ENCODE results near the gene NPM1.
A peak's percentile ranks its signal among the peaks of the same experiment; 100 is the strongest.

Gene NPM1

DNA sequence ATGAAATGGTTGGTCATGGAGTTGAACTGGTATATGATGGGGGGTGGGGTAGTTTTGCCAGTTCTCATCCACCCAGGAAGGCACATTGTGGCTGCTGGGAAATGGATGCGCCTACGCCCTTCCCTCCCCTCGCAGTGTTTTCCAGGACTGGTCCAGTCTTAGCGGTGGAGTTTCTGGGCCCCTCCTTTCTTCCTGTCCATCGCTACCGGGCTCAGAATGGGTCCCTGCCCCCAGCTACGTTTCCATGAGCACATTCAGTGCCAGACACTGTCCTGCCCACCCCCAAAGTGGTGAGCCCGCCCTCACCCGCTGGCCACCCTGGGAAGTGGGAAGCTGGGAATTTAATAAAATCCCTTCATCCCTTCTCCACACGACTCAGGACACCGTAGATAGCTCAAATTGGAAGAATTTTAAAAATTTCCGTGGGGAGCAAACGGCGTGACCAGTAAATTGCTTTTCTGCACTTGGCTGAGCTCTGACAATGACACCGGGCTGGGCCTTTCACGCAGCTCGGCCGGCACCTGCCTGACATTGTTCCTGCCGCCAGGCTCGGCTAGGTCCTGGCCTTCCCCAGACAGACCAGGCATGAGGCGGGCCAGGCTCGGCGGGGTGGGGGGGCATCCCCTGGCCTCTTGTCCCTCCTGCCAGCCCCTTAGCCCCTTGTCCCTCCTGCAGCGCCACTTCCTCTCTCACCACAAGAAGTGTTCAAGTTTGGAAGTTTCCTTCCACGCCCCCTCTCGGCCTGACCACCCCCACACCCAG is 35.4 kb downstream of the NPM1 start:
- TF ChIP-seq Cebpa-rat (IDR thresholded peaks at IDR 0.05) = no peak
- Histone ChIP-seq H3K27me3 (peaks cover 39 to 48% (median 47%) of the 10 kb centered on the region in 11 experiments), H3K4me1 (peaks cover 20 to 37% (median 32%) of the 10 kb centered on the region in 10 experiments), H3K36me3 (no peaks in the 10 kb centered on the region), H4K20me1 (peaks cover 10 to 62% (median 48%) of the 10 kb centered on the region in 11 experiments; a peak in 21 of 22 replicates), H3K27ac (no peak overlapping the region), H3K4me3 (no peak overlapping the region), H3K4me2 (peak overlapping the region in 7 of 11 experiments; percentile 4 to 46 (median 38); a peak in 7 of 22 replicates), H3K9ac (no peak overlapping the region), H3K9me3 (replicated peaks in 1 of 11) (no peaks in the 10 kb centered on the region)

DNA sequence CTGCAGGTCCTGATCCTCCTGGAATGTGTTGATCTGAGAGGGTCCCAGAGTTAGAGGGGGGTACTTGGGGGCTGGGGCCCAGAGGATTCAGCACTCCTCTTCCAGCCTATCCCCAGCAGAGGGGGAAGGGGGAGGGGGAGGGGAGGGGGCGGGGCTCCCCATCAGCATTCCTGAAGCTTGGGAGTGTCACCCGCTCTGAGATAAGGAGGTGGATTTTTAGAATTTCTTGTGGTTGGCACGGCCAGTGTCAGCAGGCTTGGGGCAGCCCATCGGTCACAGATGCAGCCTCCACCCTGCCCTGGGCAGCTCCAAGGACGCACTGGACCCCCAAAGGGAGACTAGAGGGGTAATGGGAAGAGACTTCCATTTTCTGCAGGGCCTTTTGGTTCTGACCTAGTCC is 37.1 kb downstream of the NPM1 start:
- Histone ChIP-seq H3K27ac (no peak overlapping the region), H3K9me3 (replicated peaks in 1 of 11) (no peaks in the 10 kb centered on the region), H3K4me2 (no peak overlapping the region), H4K20me1 (peaks cover 0 to 48% (median 34%) of the 10 kb centered on the region in 11 experiments; a peak in 19 of 22 replicates), H3K4me1 (peaks cover 9 to 25% (median 20%) of the 10 kb centered on the region in 10 experiments; a peak in 19 of 20 replicates), H3K36me3 (no peaks in the 10 kb centered on the region), H3K27me3 (peaks cover 37 to 46% (median 42%) of the 10 kb centered on the region in 11 experiments), H3K9ac (no peak overlapping the region), H3K4me3 (no peak overlapping the region)
- TF ChIP-seq Cebpa-rat (IDR thresholded peaks at IDR 0.05) = no peak

DNA sequence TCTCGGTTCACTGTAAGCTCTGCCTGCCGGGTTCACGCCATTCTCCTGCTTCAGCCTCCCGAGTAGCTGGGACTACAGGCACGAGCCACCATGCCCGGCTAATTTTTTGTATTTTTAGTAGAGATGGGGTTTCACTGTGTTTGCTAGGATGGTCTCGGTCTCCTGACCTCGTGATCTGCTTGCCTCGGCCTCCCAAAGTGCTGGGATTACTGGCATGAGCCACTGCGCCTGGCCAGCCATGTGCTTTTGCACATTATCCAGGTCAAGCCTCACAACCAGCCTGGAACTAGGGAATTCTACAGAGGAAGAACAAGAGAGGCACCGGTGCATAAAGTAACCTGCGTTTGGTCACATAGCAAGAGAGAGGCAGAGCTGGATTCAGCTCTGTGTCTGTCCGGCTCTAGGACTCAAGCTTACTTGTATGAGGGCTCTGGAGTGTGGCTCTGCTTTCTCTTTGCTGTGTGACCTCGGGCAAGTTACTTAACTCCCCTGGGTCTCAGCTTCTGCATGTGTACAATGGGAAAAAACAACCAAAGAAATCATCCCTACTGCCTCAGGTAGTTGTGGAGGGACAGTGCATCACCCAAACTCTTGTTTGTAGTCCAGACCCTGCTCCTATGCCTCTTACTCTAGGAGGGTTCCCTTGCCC is 38.1 kb downstream of the NPM1 start:
- no peak for TF ChIP-seq Cebpa-rat (IDR thresholded peaks at IDR 0.05)
- H3K27ac ChIP-seq = no peak overlapping the region
- H3K36me3 ChIP-seq = no peaks in the 10 kb centered on the region
- H3K9me3 ChIP-seq (replicated peaks in 1 of 11) = no peaks in the 10 kb centered on the region
- no peak overlapping the region for H3K4me2 ChIP-seq
- no peak overlapping the region for H3K4me3 ChIP-seq
- peaks cover 0 to 38% (median 24%) of the 10 kb centered on the region in 11 experiments; a peak in 19 of 22 replicates for H4K20me1 ChIP-seq
- H3K27me3 ChIP-seq = peaks cover 27 to 36% (median 32%) of the 10 kb centered on the region in 11 experiments
- peaks cover 2 to 15% (median 12%) of the 10 kb centered on the region in 10 experiments; a peak in 19 of 20 replicates for H3K4me1 ChIP-seq
- no peak overlapping the region for H3K9ac ChIP-seq

DNA sequence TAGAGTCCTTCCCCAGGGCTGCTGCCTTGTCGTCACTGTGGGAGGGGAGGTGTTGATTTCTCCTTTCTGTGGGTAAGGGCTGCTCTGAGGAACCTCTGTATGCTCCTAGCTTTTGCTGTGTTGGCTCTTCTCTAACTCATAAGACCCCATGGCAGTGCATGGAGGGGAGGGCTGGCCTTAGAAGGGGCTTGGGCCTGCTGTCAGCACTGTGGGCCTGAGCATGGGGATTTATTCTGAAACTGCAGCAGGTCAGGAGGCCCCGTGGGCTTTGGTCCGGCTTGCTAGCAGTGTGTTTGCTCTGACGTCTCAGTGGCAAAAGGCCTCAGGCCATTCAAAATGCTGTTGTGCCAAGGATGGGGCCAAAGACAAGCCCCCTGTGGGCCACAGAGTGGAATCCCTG is 38.6 kb downstream of the NPM1 start:
- TF ChIP-seq Cebpa-rat (IDR thresholded peaks at IDR 0.05) = no peak
- no peaks in the 10 kb centered on the region for H3K36me3 ChIP-seq
- no peak overlapping the region for H3K4me2 ChIP-seq
- no peak overlapping the region for H3K4me3 ChIP-seq
- no peaks in the 10 kb centered on the region for H3K9me3 ChIP-seq (replicated peaks in 1 of 11)
- H3K4me1 ChIP-seq = peaks cover 0 to 10% (median 7%) of the 10 kb centered on the region in 10 experiments; a peak in 12 of 20 replicates
- H4K20me1 ChIP-seq = peaks cover 0 to 32% (median 18%) of the 10 kb centered on the region in 11 experiments; a peak in 19 of 22 replicates
- H3K27me3 ChIP-seq = peaks cover 22 to 31% (median 26%) of the 10 kb centered on the region in 11 experiments
- H3K27ac ChIP-seq = no peak overlapping the region
- no peak overlapping the region for H3K9ac ChIP-seq

DNA sequence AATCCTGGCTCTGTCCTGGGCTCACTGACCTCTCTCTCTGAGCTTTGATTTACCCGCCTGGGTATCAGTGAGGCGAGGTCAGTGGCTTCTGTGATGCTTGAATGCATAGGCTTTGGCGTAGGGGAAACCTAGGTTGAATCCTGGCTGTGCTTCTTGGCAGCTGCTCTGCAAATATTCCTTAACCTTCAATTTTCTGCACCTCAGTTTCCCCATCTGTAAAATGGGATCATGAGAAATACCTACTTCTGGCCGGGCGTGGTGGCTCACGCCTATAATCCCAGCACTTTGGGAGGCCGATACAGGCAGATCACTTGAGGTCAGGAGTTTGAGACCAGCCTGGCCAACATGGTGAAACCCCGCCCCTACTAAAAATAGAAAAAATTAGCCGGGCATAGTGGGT is 39.0 kb downstream of the NPM1 start:
- H3K4me2 ChIP-seq = no peak overlapping the region
- no peak overlapping the region for H3K4me3 ChIP-seq
- no peaks in the 10 kb centered on the region for H3K9me3 ChIP-seq (replicated peaks in 1 of 11)
- no peak overlapping the region for H3K9ac ChIP-seq
- H4K20me1 ChIP-seq = peaks cover 0 to 28% (median 14%) of the 10 kb centered on the region in 11 experiments; a peak in 17 of 22 replicates
- peaks cover 17 to 27% (median 22%) of the 10 kb centered on the region in 11 experiments for H3K27me3 ChIP-seq
- no peak for TF ChIP-seq Cebpa-rat (IDR thresholded peaks at IDR 0.05)
- H3K27ac ChIP-seq = no peak overlapping the region
- peaks cover 0 to 10% (median 7%) of the 10 kb centered on the region in 10 experiments; a peak in 11 of 20 replicates for H3K4me1 ChIP-seq
- H3K36me3 ChIP-seq = no peaks in the 10 kb centered on the region

DNA sequence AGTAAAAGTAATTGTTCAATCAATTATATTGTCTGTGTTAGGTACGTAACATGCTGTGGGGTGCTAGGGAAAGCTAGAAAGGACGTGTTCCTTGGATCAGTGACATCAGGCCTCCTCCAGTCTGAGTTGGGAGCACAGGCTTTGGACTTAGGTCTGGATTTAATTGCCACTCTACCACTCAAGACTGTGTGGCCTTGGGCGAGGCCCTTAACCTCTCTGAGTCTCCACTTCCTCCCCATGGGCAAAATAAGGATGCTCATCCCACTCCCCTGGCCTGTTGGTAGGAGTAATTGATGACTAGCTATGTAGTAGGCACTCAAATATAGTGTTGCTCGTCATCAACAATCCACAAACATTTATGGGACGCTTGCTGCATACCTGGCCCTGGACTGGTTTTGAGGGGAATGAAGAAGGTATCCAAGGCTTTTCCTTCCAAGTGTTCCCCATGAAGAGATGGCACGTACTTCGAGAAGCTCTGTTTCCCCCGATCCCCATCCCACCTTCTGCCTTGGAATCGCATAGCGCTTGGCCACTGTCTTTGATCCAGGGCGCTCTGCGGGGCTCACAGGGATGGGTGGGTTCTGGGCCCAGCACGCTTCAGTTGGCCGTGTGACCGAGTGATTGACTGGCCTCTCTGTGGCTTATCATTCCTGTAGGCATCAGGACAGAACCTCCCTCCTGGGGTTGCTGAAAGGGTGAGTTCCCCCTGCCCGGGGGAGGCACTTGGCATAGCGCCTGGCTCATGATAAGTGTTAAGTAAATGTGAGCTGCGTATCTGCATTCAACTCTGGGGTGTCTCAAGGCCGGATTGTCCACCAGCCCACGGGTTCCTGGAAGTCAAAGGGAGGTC is 39.9 kb downstream of the NPM1 start:
- Histone ChIP-seq H3K27me3 (peaks cover 9 to 18% (median 13%) of the 10 kb centered on the region in 11 experiments), H3K27ac (no peak overlapping the region), H3K4me1 (peaks cover 0 to 10% (median 7%) of the 10 kb centered on the region in 10 experiments; a peak in 11 of 20 replicates), H3K4me2 (no peak overlapping the region), H3K36me3 (no peaks in the 10 kb centered on the region), H4K20me1 (peaks cover 0 to 20% (median 5%) of the 10 kb centered on the region in 11 experiments; a peak in 12 of 22 replicates), H3K9me3 (replicated peaks in 1 of 11) (no peaks in the 10 kb centered on the region), H3K9ac (no peak overlapping the region), H3K4me3 (no peak overlapping the region)
- TF ChIP-seq Cebpa-rat (IDR thresholded peaks at IDR 0.05) = no peak

DNA sequence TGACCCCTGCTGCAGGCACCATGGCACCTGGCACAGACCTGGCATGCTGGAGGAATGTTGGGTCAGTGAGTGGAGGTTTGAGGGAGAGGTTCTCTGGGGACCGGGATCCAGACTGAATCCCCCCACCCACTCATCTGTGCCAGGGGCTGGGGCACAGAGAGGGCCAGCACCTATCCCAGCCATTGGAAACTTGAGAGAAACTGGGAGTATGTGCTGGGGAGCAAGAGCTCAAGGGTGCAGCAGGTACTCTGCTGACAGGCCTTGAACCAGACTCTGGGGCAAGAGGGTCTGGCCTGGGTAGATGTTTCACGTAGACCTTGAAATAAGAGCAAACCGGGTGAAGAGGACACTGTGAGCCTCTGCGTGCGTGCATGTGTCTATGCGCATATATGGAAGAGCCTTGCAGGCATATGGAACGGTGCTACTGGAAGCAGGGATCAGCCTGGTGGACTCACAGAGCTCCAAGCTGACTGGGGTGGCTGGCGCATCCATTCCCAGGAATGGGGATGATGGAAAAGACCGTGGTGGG is 40.6 kb downstream of the NPM1 start:
- Histone ChIP-seq H3K4me1 (peaks cover 0 to 9% (median 6%) of the 10 kb centered on the region in 10 experiments; a peak in 11 of 20 replicates), H3K9ac (no peak overlapping the region), H3K9me3 (replicated peaks in 1 of 11) (no peaks in the 10 kb centered on the region), H3K4me3 (no peak overlapping the region), H3K27ac (no peak overlapping the region), H4K20me1 (peaks cover 0 to 14% (median 0%) of the 10 kb centered on the region in 11 experiments; a peak in 7 of 22 replicates), H3K4me2 (no peak overlapping the region), H3K27me3 (peaks cover 2 to 11% (median 7%) of the 10 kb centered on the region in 11 experiments; a peak in 20 of 22 replicates), H3K36me3 (no peaks in the 10 kb centered on the region)
- no peak for TF ChIP-seq Cebpa-rat (IDR thresholded peaks at IDR 0.05)

DNA sequence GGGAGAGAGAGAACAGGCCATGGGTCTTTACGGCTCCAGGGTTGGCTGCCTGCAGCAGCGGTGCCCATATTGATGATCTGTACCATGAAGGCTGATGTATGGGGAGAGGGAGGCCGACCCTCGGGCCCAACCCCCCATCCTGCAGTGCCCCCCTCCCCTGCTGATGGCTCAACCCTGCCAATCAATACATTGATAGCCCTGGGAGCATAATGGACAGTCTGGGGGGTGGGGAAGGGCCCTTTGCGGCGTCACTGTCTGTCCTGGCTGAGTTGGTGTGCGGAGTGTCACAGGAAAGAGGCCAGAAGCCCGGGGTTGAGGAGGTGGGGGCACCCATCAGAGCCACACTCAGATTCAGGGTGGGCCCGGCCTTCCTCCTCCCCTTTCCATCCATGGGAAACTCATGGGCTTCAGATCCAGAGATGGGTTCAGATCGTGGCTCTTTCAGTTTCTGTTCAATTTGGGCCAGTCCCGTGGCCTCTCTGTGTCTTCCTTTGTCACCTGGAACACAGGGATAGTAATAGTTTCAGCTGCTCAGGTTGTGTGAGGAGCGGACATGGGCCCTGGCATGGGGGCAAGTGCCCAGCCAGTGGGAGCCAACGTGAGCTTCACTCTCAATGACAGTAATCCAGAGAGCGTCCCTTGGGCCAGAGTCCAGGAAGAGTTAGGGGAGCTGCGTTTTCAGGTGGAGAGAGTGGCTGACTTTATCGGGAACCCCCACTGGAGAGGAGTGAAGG is 41.3 kb downstream of the NPM1 start:
- no peak for TF ChIP-seq Cebpa-rat (IDR thresholded peaks at IDR 0.05)
- H3K36me3 ChIP-seq = no peaks in the 10 kb centered on the region
- no peaks in the 10 kb centered on the region for H3K9me3 ChIP-seq (replicated peaks in 1 of 11)
- no peak overlapping the region for H3K4me3 ChIP-seq
- no peak overlapping the region for H3K27ac ChIP-seq
- H3K9ac ChIP-seq = no peak overlapping the region
- H3K4me1 ChIP-seq = peaks cover 0 to 2% (median 0%) of the 10 kb centered on the region in 10 experiments; a peak in 1 of 20 replicates
- no peak overlapping the region for H3K4me2 ChIP-seq
- peaks cover 0 to 13% (median 0%) of the 10 kb centered on the region in 11 experiments; a peak in 2 of 22 replicates for H4K20me1 ChIP-seq
- H3K27me3 ChIP-seq = peaks cover 0 to 4% (median 0%) of the 10 kb centered on the region in 11 experiments; a peak in 4 of 22 replicates
